GM19099 (cell line): Measurements from ENCODE around the gene ADCY1.
A peak's percentile ranks its signal among the peaks of the same experiment; 100 is the strongest.

ENCODE experiments used
- POLR2A ChIP-seq: IDR thresholded peaks from 3 replicates; pipeline ENCODE4 v1.6.1; 2011; ENCODE audit warnings: low read depth; ENCODE audit not compliant: insufficient read length; ENCODE audit errors: extremely low read depth

Gene ADCY1

DNA sequence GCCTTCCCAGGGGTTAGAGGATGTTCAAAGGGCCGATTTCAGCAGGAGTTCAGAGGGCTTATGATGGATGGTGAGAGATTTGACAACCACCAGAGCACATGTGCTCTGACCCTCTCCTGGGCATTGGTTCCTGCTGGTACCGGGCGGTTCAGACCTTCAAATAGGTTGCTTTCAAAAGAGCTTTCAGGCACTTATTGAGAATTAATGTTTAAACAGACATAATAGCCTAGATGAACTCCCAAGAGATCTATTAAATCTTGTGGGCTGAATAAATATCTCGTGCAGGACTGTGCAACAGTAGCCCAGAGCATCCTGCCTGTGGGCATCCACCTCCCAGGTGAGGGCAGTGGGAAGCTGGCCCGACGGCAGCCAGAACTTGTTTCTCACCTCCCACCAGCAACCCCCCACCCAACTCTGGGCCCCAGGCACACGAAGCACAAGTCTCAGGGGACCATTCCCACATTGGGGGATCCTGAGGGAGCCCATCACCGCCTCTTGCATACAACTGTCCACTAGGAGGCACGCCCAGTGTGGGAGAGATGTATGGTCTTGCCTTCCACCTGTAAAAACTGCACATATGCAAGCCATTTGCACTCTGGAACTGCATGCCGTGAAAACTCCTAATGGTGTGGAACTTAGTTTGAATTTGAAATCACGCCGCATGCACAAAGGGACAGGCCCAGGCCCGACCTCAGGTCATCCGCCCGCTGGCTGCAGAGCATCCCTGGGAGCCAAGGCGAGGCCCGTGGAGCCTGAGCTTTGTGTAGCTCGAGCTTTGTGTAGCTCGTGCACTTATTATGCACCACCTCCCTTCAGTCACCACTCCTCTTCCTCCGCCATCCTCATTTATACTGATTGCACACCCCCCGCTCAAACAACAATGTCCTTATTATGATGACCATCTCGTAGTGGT, 147.8 kb downstream of the ADCY1 start:
- TF ChIP-seq POLR2A = no peak

DNA sequence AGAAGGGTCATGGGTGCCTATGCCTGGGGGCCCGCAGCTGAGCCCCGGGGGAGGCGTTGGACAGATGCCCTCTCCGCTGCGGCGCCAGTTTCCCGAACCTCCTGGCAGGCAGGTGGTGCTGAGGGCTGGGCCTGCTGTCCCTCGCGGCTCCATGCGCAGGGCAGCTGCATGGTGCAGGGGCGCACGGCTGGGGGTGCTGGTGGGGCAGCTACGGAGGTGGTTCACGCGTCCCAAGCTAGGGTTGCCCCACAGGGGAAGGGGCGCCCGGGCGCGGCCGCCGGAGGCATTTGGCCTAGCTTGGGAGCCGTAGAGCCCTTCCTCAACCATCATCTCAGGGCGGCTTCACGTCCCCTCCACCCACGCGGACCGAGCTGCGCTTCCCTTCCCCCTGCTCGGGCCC, 152.7 kb downstream of the ADCY1 start:
- no peak for TF ChIP-seq POLR2A

DNA sequence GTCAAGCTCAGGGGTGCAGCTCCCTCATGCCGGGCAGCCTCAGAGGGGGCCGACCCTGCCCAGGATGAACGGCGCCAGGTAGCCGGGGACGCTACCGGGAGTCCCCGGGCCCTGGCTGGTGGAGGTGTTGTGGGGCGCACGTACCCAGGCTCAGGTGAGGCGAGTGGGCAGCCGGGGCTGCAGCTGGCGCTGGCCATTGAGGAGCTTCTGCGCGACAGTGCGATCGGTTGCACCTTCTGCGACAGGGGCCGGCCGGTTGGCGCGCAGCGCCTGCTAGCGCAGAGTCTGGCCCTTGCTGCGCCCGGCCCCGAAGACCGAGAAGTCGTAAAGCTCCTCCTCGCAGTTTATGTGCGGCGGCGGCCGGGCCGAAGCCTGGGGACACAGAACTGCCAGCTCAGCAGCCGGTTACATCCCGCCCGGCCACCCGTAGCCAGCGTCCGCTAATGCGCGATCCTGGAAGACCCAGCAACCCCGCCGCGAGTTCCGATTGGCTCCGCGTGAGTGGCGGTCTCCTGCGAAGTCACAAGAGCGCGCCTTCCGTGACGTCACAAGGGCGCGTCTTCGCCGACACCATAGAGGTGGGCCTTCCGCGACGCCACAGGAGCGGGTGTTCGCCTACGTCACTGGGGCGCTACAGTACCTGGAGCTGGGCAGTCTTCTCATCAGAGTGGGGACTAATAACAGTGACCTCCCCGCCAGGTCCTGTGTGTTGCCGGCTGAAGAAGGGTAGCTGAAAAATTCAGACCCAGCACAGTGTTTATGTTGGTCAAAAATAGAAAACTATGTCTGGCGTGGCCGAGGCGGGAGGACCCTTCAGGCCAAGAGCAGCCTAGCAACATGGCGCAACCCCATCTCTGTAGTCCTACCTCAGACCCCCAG, 194.6 kb downstream of the ADCY1 start:
- peak; percentile 67 for TF ChIP-seq POLR2A
